GM10248 (cell line): Measurements from ENCODE around the gene GNAS-AS1.
A peak's percentile ranks its signal among the peaks of the same experiment; 100 is the strongest.

Experiments used
- CTCF ChIA-PET: fragments of 300-600 bp; sonication (Branson Sonifier 250); formaldehyde crosslinking; extraction: SDS; loops from one replicate; lab custom pipeline; 2021; ENCODE audit warnings: antibody characterized with exemption; lab: Yijun Ruan, JAX
- POLR2A ChIA-PET: fragments of 350-650 bp; sonication (Branson Sonifier 250); formaldehyde crosslinking; extraction: SDS; loops from one replicate; lab custom pipeline; 2020; ENCODE audit warnings: antibody characterized with exemption; lab: Yijun Ruan, JAX
- DNase-seq: peaks from one replicate; pipeline ENCODE4 v3.0.0; 2012; ENCODE audit errors: extremely low spot score
- TF ChIP-seq, protein P1 (sequence below): IDR thresholded peaks from 2 replicates; pipeline ENCODE4 v1.5.1; 2012; ENCODE audit warnings: mild to moderate bottlenecking, low read depth; ENCODE audit errors: extremely low read depth, missing control alignments, control extremely low read depth

The GNAS-AS1 gene

DNA sequence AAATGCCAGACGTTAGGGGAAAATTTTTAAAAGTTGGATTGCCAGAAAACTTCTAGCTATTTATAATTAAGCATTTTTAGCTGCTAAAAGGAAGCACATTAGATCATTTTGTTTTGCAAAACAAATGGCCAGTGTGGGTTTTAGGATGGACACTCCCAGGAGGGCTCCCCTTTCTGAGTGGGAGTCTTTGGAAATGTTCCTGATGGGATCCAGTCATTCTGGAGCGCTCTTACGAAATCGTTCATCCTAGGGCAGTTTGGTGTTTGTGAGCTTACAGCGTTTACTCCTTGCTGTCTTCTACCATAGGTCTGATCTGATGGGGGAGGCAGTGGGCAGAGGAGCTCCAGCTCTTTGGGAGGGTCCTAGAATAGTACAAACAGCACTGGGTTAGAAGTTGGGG, 16.5 kb upstream of the GNAS-AS1 start:
- POLR2A ChIA-PET, result interaction anchor here (0.6 kb wide), 1 partner anchor 237 kb away, joined by 3 read pairs; no protein-coding TSS in a partner anchor

DNA sequence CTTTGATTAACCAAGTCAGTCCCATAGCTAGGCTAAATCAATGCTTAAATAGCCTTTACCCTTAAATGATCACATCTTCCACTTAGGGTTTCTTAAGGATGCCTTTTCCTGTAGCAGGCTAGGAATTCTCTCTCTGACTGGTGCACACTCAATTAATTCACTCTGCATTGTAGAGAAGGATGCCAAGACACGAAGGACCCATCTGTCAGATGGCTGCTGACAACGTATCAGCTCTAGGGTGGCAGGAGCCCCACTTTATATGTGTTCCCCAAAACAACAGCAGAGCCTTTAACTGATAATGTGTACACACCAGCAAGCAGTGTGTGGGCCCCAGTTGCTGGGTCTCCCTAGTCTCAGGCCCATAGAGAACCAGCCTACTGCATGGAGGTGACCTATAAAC, 15.1 kb upstream of the GNAS-AS1 start:
- TF ChIP-seq, protein P1, sequence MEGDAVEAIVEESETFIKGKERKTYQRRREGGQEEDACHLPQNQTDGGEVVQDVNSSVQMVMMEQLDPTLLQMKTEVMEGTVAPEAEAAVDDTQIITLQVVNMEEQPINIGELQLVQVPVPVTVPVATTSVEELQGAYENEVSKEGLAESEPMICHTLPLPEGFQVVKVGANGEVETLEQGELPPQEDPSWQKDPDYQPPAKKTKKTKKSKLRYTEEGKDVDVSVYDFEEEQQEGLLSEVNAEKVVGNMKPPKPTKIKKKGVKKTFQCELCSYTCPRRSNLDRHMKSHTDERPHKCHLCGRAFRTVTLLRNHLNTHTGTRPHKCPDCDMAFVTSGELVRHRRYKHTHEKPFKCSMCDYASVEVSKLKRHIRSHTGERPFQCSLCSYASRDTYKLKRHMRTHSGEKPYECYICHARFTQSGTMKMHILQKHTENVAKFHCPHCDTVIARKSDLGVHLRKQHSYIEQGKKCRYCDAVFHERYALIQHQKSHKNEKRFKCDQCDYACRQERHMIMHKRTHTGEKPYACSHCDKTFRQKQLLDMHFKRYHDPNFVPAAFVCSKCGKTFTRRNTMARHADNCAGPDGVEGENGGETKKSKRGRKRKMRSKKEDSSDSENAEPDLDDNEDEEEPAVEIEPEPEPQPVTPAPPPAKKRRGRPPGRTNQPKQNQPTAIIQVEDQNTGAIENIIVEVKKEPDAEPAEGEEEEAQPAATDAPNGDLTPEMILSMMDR, result no peak
- ChIA-PET CTCF (interaction anchor here (0.9 to 5.9 kb wide), 7 partner anchors 15 to 630 kb away, joined by 3 to 41 read pairs (median 5); partner anchors contain the start of gene GNAS-AS1), POLR2A (no interaction called here)
- DNase-seq, result no peak

More for the DNA sequence above, 16.5 kb upstream of the GNAS-AS1 start:
- TF ChIP-seq, protein P1, result no peak
- DNase-seq, result no peak
- CTCF ChIA-PET, result interaction anchor here (1.1 to 5.9 kb wide), 12 partner anchors 10 to 630 kb away, joined by 3 to 41 read pairs (median 5); partner anchors contain the start of gene GNAS-AS1

DNA sequence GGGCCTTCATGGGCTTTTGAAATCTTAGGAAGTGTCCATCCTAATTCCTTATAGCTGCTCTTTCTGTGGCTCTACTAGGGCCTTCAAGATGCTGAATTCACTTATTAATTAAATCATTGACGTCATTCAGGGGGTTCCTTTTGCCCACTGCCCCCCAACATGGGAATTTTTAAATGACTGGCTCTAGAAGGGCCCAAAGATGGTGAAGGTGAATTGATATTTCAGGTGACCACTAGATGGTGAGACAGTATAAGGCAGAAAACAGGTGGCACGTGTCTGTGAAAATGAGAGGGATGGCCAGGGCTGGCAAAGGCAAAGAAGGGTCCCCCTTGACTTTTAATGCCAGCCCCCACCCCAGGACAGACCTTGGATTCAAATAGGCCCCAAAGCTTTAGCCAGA, 13.6 kb upstream of the GNAS-AS1 start:
- ChIA-PET POLR2A (no interaction called here), CTCF (interaction anchor here (1.0 to 5.9 kb wide), 5 partner anchors 12 to 383 kb away, joined by 3 to 41 read pairs (median 5); partner anchors contain the start of gene GNAS)
- TF ChIP-seq, protein P1, result peak; percentile 57
- no peak for DNase-seq

DNA sequence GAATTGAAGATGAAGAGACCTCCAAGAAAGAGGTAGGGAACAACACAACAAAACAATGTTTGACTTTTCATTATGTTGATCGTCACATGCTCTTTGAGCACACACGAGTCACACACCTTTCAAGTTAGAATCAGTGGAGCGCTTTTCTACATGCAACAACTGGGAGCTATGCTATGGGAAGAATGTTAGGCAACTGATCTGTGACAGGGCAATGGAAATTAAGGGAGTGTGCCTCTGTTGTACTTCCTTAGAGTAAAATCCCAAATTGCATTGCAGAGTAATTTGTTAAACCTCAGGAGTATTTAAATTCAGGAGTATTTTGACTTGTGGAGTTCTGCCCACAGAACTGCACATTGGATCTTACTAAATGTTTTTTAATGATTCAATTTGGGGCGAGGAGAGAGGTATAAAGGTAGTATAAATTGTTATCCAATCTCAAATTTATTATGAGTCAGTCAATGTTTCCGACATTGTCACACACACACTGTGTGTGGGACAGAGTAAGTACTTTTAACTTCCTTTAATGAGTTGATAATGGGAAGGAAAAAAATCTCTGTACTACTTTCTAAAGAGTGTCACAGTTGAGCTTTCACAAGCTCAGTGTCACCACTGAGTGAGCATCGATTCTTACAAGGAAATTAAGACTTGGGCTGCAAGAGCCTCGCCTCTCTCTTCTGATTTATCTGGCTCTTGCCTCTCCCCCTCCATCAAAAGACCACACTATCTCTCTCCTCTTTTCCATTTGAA, 12.5 kb upstream of the GNAS-AS1 start:
- no peak for DNase-seq
- ChIA-PET POLR2A (no interaction called here), CTCF (interaction anchor here (1.5 to 5.9 kb wide), 5 partner anchors 11 to 360 kb away, joined by 4 to 41 read pairs (median 5); partner anchors contain the start of gene GNAS)
- TF ChIP-seq, protein P1, result no peak

DNA sequence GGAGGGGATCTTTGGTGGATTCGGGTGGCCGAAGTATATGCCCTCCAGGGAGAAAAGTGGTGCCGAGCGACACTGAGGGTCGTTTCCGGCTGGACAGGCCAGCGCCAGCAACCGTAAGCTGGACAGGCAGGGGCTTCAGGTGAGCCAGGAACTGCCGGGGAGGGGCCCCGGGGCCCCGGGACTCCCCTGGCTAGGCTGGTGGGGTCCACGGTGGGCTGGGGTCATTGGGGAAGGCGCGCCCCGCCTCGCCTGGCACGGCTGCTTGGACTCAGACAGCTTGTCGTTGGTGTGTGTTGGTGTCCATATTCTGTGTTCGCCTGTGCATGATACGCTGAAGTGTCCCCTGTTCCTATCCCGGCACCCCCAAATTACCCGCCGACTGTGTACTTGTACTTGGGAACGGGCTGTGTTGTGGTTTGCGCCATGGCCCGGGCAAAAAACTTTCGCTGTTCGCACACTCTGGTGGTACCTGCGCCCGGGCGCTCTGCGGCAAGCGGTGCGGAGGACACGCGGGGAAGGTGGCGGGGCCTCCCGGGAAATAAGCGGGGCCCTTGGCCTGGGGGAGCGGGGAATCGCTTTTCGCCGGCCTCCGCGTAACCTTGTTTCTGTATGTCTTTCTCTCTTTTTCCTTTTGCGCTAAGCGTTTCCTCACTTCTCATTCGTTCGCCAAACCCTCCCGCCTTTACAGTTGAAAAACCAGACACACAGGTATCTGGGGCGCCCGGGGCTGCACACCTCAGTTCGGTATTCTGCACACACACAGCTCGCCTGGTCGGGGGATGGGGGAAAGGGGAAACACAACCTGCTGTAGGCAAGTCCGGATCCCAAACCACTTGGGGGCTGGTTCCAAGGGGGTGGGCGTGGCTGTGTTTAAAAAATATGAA, 5.0 kb upstream of the GNAS-AS1 start:
- POLR2A ChIA-PET, result no interaction called here
- TF ChIP-seq, protein P1, result no peak
- CTCF ChIA-PET, result interaction anchor here (1.7 kb wide), 1 partner anchor 12 kb away, joined by 6 read pairs; no protein-coding TSS in a partner anchor
- DNase-seq, result no peak

DNA sequence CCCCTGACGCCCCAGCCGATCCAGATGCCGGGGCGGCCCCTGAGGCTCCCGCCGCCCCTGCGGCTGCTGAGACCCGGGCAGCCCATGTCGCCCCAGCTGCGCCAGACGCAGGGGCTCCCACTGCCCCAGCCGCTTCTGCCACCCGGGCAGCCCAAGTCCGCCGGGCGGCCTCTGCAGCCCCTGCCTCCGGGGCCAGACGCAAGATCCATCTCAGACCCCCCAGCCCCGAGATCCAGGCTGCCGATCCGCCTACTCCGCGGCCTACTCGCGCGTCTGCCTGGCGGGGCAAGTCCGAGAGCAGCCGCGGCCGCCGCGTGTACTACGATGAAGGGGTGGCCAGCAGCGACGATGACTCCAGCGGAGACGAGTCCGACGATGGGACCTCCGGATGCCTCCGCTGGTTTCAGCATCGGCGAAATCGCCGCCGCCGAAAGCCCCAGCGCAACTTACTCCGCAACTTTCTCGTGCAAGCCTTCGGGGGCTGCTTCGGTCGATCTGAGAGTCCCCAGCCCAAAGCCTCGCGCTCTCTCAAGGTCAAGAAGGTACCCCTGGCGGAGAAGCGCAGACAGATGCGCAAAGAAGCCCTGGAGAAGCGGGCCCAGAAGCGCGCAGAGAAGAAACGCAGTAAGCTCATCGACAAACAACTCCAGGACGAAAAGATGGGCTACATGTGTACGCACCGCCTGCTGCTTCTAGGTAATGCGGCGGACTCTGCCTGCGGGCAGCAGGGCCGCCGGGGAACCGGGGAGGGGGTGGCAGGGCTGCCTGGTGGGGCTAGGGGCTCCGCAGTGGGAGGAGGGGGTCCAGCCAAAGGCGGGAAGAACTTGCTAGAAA, 4.2 kb upstream of the GNAS-AS1 start:
- ChIA-PET POLR2A (no interaction called here), CTCF (no interaction called here)
- TF ChIP-seq, protein P1, result no peak
- no peak for DNase-seq
